ENCODE results near the gene CCL17.
"Not testable (repeated sequence)": the region's sequence is repeated elsewhere in the genome, so short reads cannot be mapped to it uniquely, and the experiment has no call there.

CCL17 gene

GRCh38 chr16:57432505-57432904, 27.9 kb downstream of the CCL17 start:
- no peak for DNase-seq (ENCODE audit: low read depth in 2 of 2)

GRCh38 chr16:57432989-57433388, 28.4 kb downstream of the CCL17 start:
- no peak for DNase-seq (ENCODE audit: low read depth in 2 of 2)

- no peak for DNase-seq (ENCODE audit: low read depth in 2 of 2)
These were observed 29.4 kb downstream of the CCL17 start for GRCh38 chr16:57434003-57434402.

- DNase-seq (ENCODE audit: low read depth in 2 of 2), result no peak
These were observed 31.3 kb downstream of the CCL17 start for GRCh38 chr16:57435838-57436237.

GRCh38 chr16:57439947-57440346, 35.4 kb downstream of the CCL17 start:
- not testable (repeated sequence) for DNase-seq (ENCODE audit: low read depth in 2 of 2)

GRCh38 chr16:57440551-57440950, 36.0 kb downstream of the CCL17 start:
- not testable (repeated sequence) for DNase-seq (ENCODE audit: low read depth in 2 of 2)

- DNase-seq (ENCODE audit: low read depth in 2 of 2), result no peak
These were observed 40.1 kb downstream of the CCL17 start for GRCh38 chr16:57444711-57445110.

GRCh38 chr16:57445510-57445909, 40.9 kb downstream of the CCL17 start:
- DNase-seq (ENCODE audit: low read depth in 2 of 2), result no peak

GRCh38 chr16:57446531-57447185, 42.1 kb downstream of the CCL17 start:
- no peak for DNase-seq (ENCODE audit: low read depth in 2 of 2)

GRCh38 chr16:57447186-57447962, 42.8 kb downstream of the CCL17 start, which contains the start of the genes CIAPIN1 and COQ9:
CIAPIN1 (minus strand) TSS chr16:57447385; CDS start chr16:57440928, 6,457 bp downstream.
COQ9 (plus strand) TSS chr16:57447479; CDS start chr16:57447506, 27 bp downstream.
- peak; percentile 81 to 82 for DNase-seq (ENCODE audit: low read depth in 2 of 2)

- DNase-seq (ENCODE audit: low read depth in 2 of 2), result no peak
These were observed 47.5 kb downstream of the CCL17 start for GRCh38 chr16:57452021-57452420.

- peak; percentile 90 to 93 for DNase-seq (ENCODE audit: low read depth in 2 of 2)
These were observed 57.8 kb downstream of the CCL17 start, which contains the start of gene POLR2C for GRCh38 chr16:57462209-57462977. POLR2C (plus strand) TSS chr16:57462679; CDS start chr16:57462725, 46 bp downstream.

GRCh38 chr16:57462978-57463362, 58.4 kb downstream of the CCL17 start:
- DNase-seq (ENCODE audit: low read depth in 2 of 2), result no peak

- DNase-seq (ENCODE audit: low read depth in 2 of 2), result no peak
These were observed 60.0 kb downstream of the CCL17 start for GRCh38 chr16:57464523-57464922.
